Activated CD4-positive, alpha-beta memory T cell treated with anti-CD3 and anti-CD28 coated beads for 36 hours (primary cell): Measurements from ENCODE around the gene CIDEC. TPM values are rescaled to one million over a fixed set of nuclear protein-coding genes. Genes with fewer than 3 reads are reported as not detected.
"Not testable (repeated sequence)": the region's sequence is repeated elsewhere in the genome, so short reads cannot be mapped to it uniquely, and the experiment has no call there.

Source experiments
- CTCF ChIA-PET: fragments of 350-600 bp; sonication (Branson Sonifier 250); formaldehyde crosslinking; loops from one replicate; lab custom pipeline; 2021; ENCODE audit warnings: antibody characterized with exemption, inconsistent platforms; lab: Charles Lee
- POLR2A ChIA-PET: fragments of 350-600 bp; sonication (Branson Sonifier 250); formaldehyde crosslinking; loops from one replicate; lab custom pipeline; 2021; ENCODE audit warnings: antibody characterized with exemption; lab: Charles Lee
- DNase-seq: peaks from one replicate; pipeline ENCODE4 v3.0.0-alpha.2; 2020
- H3K27ac Mint-ChIP-seq: one replicate; pipeline ENCODE4 v1.8.0; 2021; ENCODE audit warnings: mixed read lengths
- H3K27me3 Mint-ChIP-seq: one replicate; pipeline ENCODE4 v1.8.0; 2021; ENCODE audit warnings: mixed read lengths
- H3K36me3 Mint-ChIP-seq: one replicate; pipeline ENCODE4 v1.8.0; 2021; ENCODE audit warnings: mixed read lengths
- H3K4me1 Mint-ChIP-seq: one replicate; pipeline ENCODE4 v1.8.0; 2021; ENCODE audit warnings: low read depth, mixed read lengths
- H3K4me3 Mint-ChIP-seq: one replicate; pipeline ENCODE4 v1.8.0; 2021; ENCODE audit warnings: mild to moderate bottlenecking, mixed read lengths
- H3K9me3 Mint-ChIP-seq: one replicate; pipeline ENCODE4 v1.8.0; 2021; ENCODE audit warnings: mixed read lengths
- intact Hi-C: fragments of 100-400 bp; cut with micrococcal nuclease; formaldehyde crosslinking; loops from one replicate; pipeline ENCODE4 v1.15.1; 2023
- total RNA-seq, 2 experiments: library from RNA; stranded (reverse); gene quantifications; one replicate each; pipeline ENCODE4 v1.2.3, GENCODE V29; 2021

CIDEC gene
- total RNA-seq, 2 experiments from 2014 or later = not detected

DNA sequence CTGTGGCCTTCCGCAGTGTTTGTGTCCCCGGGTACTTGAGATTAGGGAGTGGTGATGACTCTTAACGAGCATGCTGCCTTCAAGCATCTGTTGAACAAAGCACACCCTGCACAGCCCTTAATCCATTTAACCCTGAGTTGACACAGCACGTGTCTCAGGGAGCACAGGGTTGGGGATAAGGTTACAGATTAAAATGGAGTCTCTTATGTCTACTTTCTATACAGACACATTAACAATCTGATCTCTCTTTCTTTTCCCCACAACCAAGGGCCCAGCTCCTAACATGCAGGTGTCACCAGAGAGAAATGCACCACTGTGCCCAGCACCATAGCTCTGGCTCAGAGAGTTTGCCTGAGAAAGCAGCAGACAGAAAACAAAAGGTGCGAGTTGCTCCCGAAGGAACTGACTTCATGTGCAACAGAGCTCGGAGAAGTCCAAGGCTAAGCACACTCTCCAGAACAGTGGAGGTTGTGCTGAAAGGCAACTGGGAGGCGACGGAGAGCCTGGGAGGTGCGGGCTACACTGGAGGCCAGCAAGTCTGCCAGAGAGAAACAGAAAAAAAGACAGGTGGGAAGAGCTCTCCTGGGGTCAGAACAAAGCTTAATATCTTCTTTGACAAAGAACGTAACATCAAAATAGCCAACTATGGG lies 25.6 kb downstream of the CIDEC start:
- H3K36me3 Mint-ChIP-seq, CTCF ChIA-PET, POLR2A ChIA-PET: not testable (repeated sequence)

DNA sequence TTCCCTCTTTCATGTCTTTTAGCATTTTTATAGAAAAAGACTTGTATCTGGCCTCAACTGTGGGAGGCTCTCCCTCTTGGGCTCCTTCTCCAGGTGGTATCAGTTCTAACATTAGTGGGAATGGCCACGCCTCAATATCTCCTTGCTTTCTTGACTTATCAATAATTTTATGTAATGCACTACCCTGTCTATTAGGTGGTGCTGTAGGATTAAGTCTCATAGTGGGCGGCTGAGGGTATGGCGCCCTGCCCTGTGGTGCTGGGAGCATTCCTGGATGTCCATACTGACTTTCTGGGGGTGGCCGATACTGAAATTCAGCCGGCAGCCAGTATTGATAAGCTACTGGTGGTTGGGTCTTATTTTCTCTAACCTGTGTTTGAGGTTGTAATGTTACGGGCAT lies 27.5 kb downstream of the CIDEC start:
- Mint-ChIP-seq H3K4me1 (peaks cover 13% of the 10 kb centered on the region), H3K4me3 (no peak overlapping the region), H3K27ac (no peak overlapping the region), H3K27me3 (peaks cover 3% of the 10 kb centered on the region), H3K9me3 (no peaks in the 10 kb centered on the region), H3K36me3 (no peaks in the 10 kb centered on the region)
- no peak for DNase-seq
- ChIA-PET CTCF (interaction anchor here (0.6 to 0.8 kb wide), 2 partner anchors 73 to 80 kb away, joined by 3 to 6 read pairs; no protein-coding TSS in a partner anchor), POLR2A (interaction anchor here (0.7 kb wide), 1 partner anchor 81 kb away, joined by 3 read pairs; the partner anchor contains the start of gene CRELD1)
- intact Hi-C loops = no loop called here

More for the DNA sequence above, 25.6 kb downstream of the CIDEC start:
- intact Hi-C loops, H3K4me3 Mint-ChIP-seq, H3K4me1 Mint-ChIP-seq, H3K27me3 Mint-ChIP-seq, H3K27ac Mint-ChIP-seq, H3K9me3 Mint-ChIP-seq, DNase-seq: not testable (repeated sequence)

DNA sequence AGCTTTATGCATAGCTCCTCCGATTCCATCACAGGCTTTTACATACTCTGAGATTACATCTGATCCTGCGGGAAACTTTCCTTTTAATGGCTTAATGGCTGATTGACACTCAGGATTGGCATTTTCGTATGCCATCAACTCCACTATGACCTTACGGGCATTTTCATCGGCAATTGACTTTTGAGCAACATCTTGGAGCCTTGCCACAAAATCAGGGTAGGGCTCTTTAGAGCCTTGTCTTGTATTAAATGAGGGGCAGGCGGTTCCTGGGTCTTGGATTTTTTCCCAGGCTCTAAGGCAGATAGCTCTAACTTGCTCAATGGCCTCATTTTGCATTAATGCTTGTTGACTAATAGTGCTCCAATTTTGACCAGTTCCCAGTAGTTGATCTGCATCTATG lies 28.1 kb downstream of the CIDEC start:
- DNase-seq, H3K4me3 Mint-ChIP-seq, H3K27ac Mint-ChIP-seq, CTCF ChIA-PET, H3K27me3 Mint-ChIP-seq, H3K9me3 Mint-ChIP-seq, POLR2A ChIA-PET, intact Hi-C loops, H3K36me3 Mint-ChIP-seq: not testable (repeated sequence)
- peaks cover 13% of the 10 kb centered on the region for H3K4me1 Mint-ChIP-seq

DNA sequence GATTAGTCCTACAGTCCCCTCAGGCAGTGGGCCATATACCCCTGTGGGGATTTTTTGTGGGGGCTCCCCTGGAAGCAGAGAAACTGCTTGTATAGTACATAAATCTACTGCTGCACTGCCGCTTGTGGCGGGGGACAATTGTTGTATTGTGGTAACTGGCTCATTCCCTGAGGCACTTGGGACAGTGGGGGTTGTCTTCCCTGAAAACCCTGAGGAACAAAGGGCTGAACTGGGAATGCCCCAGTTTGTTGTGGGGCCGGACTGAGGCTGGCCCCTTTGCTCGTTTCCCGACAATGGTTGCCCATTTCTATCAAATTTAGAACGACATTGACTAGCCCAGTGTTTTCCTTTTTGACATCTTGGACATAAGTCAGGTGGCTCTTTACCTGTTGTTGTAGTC lies 28.7 kb downstream of the CIDEC start:
- H3K4me3 Mint-ChIP-seq, intact Hi-C loops, H3K27ac Mint-ChIP-seq, DNase-seq, H3K9me3 Mint-ChIP-seq, H3K27me3 Mint-ChIP-seq, POLR2A ChIA-PET, CTCF ChIA-PET, H3K36me3 Mint-ChIP-seq: not testable (repeated sequence)
- peaks cover 13% of the 10 kb centered on the region for H3K4me1 Mint-ChIP-seq

DNA sequence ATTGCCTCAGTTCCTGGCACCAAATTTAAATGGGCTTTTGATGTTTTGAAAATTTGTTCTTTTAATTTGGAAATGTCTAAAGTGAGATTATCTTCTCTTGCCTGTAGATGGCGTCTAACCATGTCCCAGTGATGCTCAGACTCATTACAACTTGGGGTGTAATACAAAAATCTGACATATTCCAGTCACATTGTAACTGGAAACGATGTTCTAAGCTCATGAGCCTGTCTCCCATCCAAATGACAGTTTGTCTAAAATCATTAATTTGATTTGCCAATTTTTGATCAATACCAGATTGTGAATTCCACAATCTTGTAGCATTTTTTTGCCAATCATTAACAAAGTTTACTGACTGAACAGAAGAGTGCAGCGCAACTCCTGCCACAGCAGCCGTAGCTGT lies 31.2 kb downstream of the CIDEC start:
- H3K27ac Mint-ChIP-seq, intact Hi-C loops, H3K27me3 Mint-ChIP-seq, H3K36me3 Mint-ChIP-seq, POLR2A ChIA-PET, DNase-seq, H3K4me3 Mint-ChIP-seq, H3K9me3 Mint-ChIP-seq: not testable (repeated sequence)
- H3K4me1 Mint-ChIP-seq = peaks cover 22% of the 10 kb centered on the region
- CTCF ChIA-PET = interaction anchor here (0.6 to 1.8 kb wide), 16 partner anchors 9 to 241 kb away, joined by 3 to 21 read pairs (median 3); partner anchors contain the start of gene CRELD1

DNA sequence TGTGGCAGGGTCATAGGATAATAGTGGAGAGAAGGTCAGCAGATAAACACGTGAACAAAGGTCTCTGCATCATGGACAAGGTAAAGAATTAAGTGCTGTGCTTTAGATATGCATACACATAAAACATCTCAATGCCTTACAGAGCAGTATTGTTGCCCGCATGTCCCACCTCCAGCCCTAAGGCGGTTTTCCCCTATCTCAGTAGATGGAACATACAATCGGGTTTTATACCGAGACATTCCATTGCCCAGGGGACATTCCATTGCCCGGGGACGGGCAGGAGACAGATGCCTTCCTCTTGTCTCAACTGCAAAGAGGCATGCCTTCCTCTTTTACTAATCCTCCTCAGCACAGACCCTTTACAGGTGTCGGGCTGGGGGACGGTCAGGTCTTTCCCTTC lies 32.2 kb downstream of the CIDEC start:
- H3K27ac Mint-ChIP-seq, intact Hi-C loops, H3K36me3 Mint-ChIP-seq, H3K27me3 Mint-ChIP-seq, DNase-seq, H3K4me3 Mint-ChIP-seq, POLR2A ChIA-PET, H3K9me3 Mint-ChIP-seq: not testable (repeated sequence)
- CTCF ChIA-PET = interaction anchor here (1.4 to 1.5 kb wide), 3 partner anchors 37 to 103 kb away, joined by 3 to 21 read pairs (median 4); partner anchors contain the start of gene CRELD1
- peaks cover 17% of the 10 kb centered on the region for H3K4me1 Mint-ChIP-seq

DNA sequence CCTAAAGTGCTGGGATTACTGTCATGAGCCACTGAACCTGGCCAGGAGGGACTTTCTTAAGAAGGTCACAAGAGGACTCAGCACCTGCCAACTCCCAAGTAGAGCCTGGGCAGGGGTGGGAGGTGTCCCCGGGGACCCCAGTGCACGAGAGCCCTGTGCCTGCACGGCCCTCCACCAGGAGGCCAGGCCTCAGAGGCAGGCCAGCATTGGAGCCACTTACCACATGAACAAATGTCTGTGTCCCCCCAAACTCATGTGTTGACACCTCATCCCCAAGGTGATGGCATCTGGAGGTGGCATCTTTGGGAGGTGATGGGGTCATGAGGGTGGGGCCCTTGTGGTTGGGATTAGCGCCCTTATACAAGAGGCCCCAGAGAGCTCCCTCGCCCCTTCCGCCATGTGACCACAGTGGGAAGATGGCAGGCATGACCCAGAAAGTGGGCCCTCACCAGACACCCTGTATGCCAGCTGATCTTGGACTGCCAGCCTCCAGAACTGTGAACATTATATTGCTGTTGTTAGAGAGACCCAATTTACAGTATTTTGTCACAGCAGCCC lies 33.0 kb downstream of the CIDEC start:
- CTCF ChIA-PET = interaction anchor here (0.8 to 4.4 kb wide), 5 partner anchors 15 to 100 kb away, joined by 3 to 22 read pairs (median 3); partner anchors contain the start of gene CRELD1
- H3K4me1 Mint-ChIP-seq = peaks cover 22% of the 10 kb centered on the region
- peaks cover 7% of the 10 kb centered on the region for H3K36me3 Mint-ChIP-seq
- H3K9me3 Mint-ChIP-seq = no peaks in the 10 kb centered on the region
- POLR2A ChIA-PET = no interaction called here
- DNase-seq = no peak
- H3K4me3 Mint-ChIP-seq = no peak overlapping the region
- no peak overlapping the region for H3K27ac Mint-ChIP-seq
- intact Hi-C loops = no loop called here
- H3K27me3 Mint-ChIP-seq = peaks cover 3% of the 10 kb centered on the region

DNA sequence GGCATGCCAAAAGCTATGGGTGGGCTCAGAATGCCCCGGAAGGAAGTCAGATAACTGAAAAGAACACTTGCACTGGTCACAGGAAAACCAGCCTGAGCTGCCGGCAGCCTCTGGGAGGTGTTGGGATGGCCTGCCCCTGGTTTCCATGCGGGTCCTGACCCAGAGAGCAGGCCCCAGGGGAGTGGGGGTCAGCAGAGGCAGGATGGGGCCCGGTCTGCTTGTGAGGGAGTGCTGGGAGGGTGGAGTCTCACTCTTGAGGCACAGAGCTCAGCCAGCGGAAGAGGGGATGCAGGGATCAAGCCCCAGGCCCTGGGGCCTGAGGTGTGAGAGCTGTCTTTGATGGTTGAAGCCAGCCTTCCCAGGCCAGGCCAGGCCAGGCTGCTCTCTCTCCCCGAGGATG lies 33.8 kb downstream of the CIDEC start:
- H3K4me3 Mint-ChIP-seq = no peak overlapping the region
- H3K4me1 Mint-ChIP-seq = peaks cover 26% of the 10 kb centered on the region
- ChIA-PET POLR2A (no interaction called here), CTCF (interaction anchor here (1.1 to 4.4 kb wide), 3 partner anchors 69 to 100 kb away, joined by 3 to 22 read pairs (median 3); partner anchors contain the start of gene CRELD1)
- no peak overlapping the region for H3K27ac Mint-ChIP-seq
- no peaks in the 10 kb centered on the region for H3K9me3 Mint-ChIP-seq
- H3K36me3 Mint-ChIP-seq = peaks cover 11% of the 10 kb centered on the region
- no peak for DNase-seq
- intact Hi-C loops = no loop called here
- H3K27me3 Mint-ChIP-seq = no peaks in the 10 kb centered on the region

DNA sequence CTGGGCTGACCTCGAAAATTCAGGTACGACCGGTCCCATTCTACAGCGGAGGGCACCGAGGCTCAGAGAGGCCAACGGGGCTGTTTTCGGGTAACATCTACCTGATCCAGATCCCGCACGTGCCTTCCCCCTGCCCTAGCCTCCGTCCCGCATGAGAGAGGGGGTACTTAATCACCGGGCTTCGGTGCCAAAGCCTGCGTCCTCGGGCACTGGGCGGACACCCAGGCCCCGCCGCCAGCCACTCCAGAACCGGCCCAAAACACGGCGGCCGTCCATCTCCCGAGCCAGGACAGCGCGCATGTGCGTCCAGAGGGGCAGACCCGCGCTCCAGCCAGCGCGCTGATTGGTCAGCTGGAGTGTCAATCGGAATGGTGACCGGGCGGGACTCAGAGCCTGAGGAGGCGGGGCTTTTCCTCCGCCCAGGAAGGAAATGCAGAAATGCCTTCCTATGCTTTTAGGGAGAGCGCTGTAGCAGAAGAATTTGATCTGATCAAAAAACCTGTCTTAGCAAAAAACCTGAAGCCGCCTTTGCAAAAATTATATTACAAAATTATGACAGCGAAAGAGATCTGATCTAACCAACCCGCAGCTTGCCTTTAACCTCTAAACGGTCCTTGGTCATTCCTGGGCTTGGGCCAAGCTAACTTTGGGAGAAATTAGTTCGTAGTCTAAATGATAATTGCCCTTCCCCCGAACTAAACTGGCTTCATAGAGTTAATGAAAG lies 36.2 kb downstream of the CIDEC start, which contains the start of gene RPUSD3:
Gene RPUSD3, minus strand, starts transcription at position 294 of the 724 bp plus-strand sequence. Its CDS starts 18 bp downstream, at position 276.
- ChIA-PET CTCF (interaction anchor here (0.8 to 4.4 kb wide), 6 partner anchors 17 to 183 kb away, joined by 3 to 22 read pairs (median 3); partner anchors contain the start of genes CRELD1 and FANCD2), POLR2A (interaction anchor here (0.9 to 1.7 kb wide), 3 partner anchors 17 to 89 kb away, joined by 3 to 13 read pairs (median 3); partner anchors contain the start of genes CAMK1 and CRELD1)
- intact Hi-C loops = loop anchor here (1.0 to 2.0 kb wide), 4 partner anchors 47 to 405 kb away; partner anchors contain the start of genes CRELD1, JAGN1, TADA3 and TATDN2
- Mint-ChIP-seq H3K9me3 (no peaks in the 10 kb centered on the region), H3K4me1 (peaks cover 26% of the 10 kb centered on the region), H3K27me3 (no peaks in the 10 kb centered on the region), H3K4me3 (peak within 1 kb of the TSS; percentile 99), H3K27ac (peak within 1 kb of the TSS; percentile 90), H3K36me3 (peaks cover 20% of the 10 kb centered on the region)
- peak; percentile 97 for DNase-seq

DNA sequence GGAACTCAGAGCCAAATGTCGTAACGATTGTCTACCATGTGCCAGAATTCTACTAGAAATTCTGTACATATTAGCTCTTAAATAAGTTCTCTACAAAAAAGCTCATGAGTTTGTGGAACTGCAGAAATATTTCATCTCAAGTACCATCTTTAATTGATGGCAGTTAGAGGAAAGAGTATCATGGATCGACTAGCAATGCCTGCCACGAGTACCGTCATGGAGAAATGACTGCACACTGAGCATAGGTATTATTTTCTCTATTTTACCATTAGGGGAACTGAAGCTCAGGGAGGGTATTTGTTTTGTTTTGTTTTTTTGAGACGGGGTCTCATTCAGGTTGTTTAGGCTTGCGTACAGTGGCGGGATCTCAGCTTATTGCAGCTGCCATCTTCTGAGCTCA lies 39.0 kb downstream of the CIDEC start:
- peaks cover 23% of the 10 kb centered on the region for H3K4me1 Mint-ChIP-seq
- no peak overlapping the region for H3K27ac Mint-ChIP-seq
- POLR2A ChIA-PET = interaction anchor here (0.6 kb wide), 1 partner anchor 125 kb away, joined by 3 read pairs; no protein-coding TSS in a partner anchor

DNA sequence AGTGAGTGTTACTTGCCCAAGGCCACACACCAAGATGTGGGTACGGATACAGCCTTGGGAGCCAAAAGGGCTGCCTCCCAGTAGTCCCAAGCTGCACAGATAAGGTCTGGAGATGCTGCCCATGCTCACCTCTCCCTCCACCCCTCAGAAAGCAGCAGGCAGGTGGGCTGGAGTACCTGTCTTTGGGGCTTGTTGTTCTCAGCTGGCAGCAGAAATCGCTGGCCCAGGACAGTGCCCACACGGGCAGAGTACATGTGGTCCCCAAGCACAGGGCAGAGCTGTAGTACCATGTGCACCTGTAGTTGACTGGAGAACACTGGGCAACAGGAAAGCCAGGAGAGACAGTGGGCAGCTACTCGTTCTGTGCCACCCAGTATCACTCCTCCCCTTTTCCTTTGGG lies 41.2 kb downstream of the CIDEC start:
- POLR2A ChIA-PET = interaction anchor here (0.8 kb wide), 1 partner anchor 99 kb away, joined by 5 read pairs; no protein-coding TSS in a partner anchor
- no peak overlapping the region for H3K4me3 Mint-ChIP-seq
- CTCF ChIA-PET = no interaction called here
- intact Hi-C loops = no loop called here
- peaks cover 41% of the 10 kb centered on the region for H3K36me3 Mint-ChIP-seq
- H3K9me3 Mint-ChIP-seq = no peaks in the 10 kb centered on the region
- peaks cover 13% of the 10 kb centered on the region for H3K4me1 Mint-ChIP-seq
- no peaks in the 10 kb centered on the region for H3K27me3 Mint-ChIP-seq
- no peak for DNase-seq
- H3K27ac Mint-ChIP-seq = no peak overlapping the region

More for the DNA sequence above, 39.0 kb downstream of the CIDEC start:
- no peaks in the 10 kb centered on the region for H3K9me3 Mint-ChIP-seq
- CTCF ChIA-PET = interaction anchor here (0.6 to 1.7 kb wide), 7 partner anchors 14 to 423 kb away, joined by 3 to 5 read pairs (median 3); partner anchors contain the start of gene CRELD1
- no peaks in the 10 kb centered on the region for H3K27me3 Mint-ChIP-seq
- DNase-seq = no peak
- peaks cover 25% of the 10 kb centered on the region for H3K36me3 Mint-ChIP-seq
- intact Hi-C loops = no loop called here
- no peak overlapping the region for H3K4me3 Mint-ChIP-seq
